Activated T-helper 1 cell treated with anti-CD3 and anti-CD28 coated beads, Interleukin-12 subunit alpha, Interleukin-12 subunit beta, Interleukin-2, Interleukin-4 antibody, amounts not matched to agents 30 ng/mL and 10 ng/mL and 1 ng/mL, durations not matched to agents 14 hours and 24 hours and 36 hours (primary cell): ENCODE measurements around the gene SPECC1. TPM values are rescaled to one million over a fixed set of nuclear protein-coding genes. Genes with fewer than 3 reads are reported as not detected.
"Not testable (repeated sequence)": the region's sequence is repeated elsewhere in the genome, so short reads cannot be mapped to it uniquely, and the experiment has no call there.

Experiments used
- DNase-seq: peaks from one replicate; pipeline ENCODE4 v3.0.0; 2021; ENCODE audit warnings: low spot score
- H3K27ac Mint-ChIP-seq: one replicate; pipeline ENCODE4 v1.8.0; 2021; ENCODE audit warnings: mild to moderate bottlenecking, mixed read lengths
- H3K27me3 Mint-ChIP-seq: one replicate; pipeline ENCODE4 v1.8.0; 2022; ENCODE audit warnings: mild to moderate bottlenecking, moderate library complexity, mixed read lengths; ENCODE audit not compliant: insufficient read depth
- H3K36me3 Mint-ChIP-seq: one replicate; pipeline ENCODE4 v1.8.0; 2021; ENCODE audit warnings: low read depth, mixed read lengths
- H3K4me1 Mint-ChIP-seq: one replicate; pipeline ENCODE4 v1.8.0; 2021; ENCODE audit warnings: low read depth, mixed read lengths
- H3K4me3 Mint-ChIP-seq: one replicate; pipeline ENCODE4 v1.8.0; 2021; ENCODE audit warnings: mild to moderate bottlenecking, moderate library complexity, mixed read lengths
- H3K9me3 Mint-ChIP-seq: one replicate; pipeline ENCODE4 v1.8.0; 2021; ENCODE audit warnings: mixed read lengths
- intact Hi-C: fragments of 100-400 bp; cut with micrococcal nuclease; formaldehyde crosslinking; loops from one replicate; pipeline ENCODE4 v1.15.1; 2024
- total RNA-seq: library from RNA; stranded (reverse); gene quantifications from 2 replicates; pipeline ENCODE4 v1.2.3, GENCODE V29; 2022

SPECC1 gene
- total RNA-seq, 1 donor from 2014 or later, result 11.1 TPM

GRCh38 chr17:20244671-20245070 is 235.5 kb downstream of the SPECC1 start:
- H3K9me3 Mint-ChIP-seq, result no peaks in the 10 kb centered on the region
- H3K4me1 Mint-ChIP-seq, result peaks cover 23% of the 10 kb centered on the region
- no peak for DNase-seq
- H3K4me3 Mint-ChIP-seq, result no peak overlapping the region
- no peaks in the 10 kb centered on the region for H3K27me3 Mint-ChIP-seq
- H3K27ac Mint-ChIP-seq, result no peak overlapping the region
- H3K36me3 Mint-ChIP-seq, result peaks cover 2% of the 10 kb centered on the region
- intact Hi-C loops, result no loop called here

- no peak overlapping the region for H3K4me3 Mint-ChIP-seq
- peaks cover 3% of the 10 kb centered on the region for H3K36me3 Mint-ChIP-seq
- intact Hi-C loops, result no loop called here
- DNase-seq, result no peak
- H3K27me3 Mint-ChIP-seq, result no peaks in the 10 kb centered on the region
- peaks cover 28% of the 10 kb centered on the region for H3K4me1 Mint-ChIP-seq
- no peak overlapping the region for H3K27ac Mint-ChIP-seq
- no peaks in the 10 kb centered on the region for H3K9me3 Mint-ChIP-seq
These were observed 237.5 kb downstream of the SPECC1 start for GRCh38 chr17:20246692-20247091.

GRCh38 chr17:20253323-20253722 is 244.2 kb downstream of the SPECC1 start:
- peaks cover 37% of the 10 kb centered on the region for H3K4me1 Mint-ChIP-seq
- no peak overlapping the region for H3K27ac Mint-ChIP-seq

GRCh38 chr17:20254541-20254940 is 245.4 kb downstream of the SPECC1 start:
- Mint-ChIP-seq H3K4me1 (peaks cover 39% of the 10 kb centered on the region), H3K4me3 (no peak overlapping the region), H3K27me3 (no peaks in the 10 kb centered on the region), H3K36me3 (peaks cover 20% of the 10 kb centered on the region), H3K9me3 (peaks cover 18% of the 10 kb centered on the region), H3K27ac (peak overlapping the region; percentile 78)
- no peak for DNase-seq
- intact Hi-C loops, result loop anchor here (2.0 kb wide), 1 partner anchor 20 kb away; no protein-coding TSS in a partner anchor

More at GRCh38 chr17:20253323-20253722, 244.2 kb downstream of the SPECC1 start:
- Mint-ChIP-seq H3K4me3 (no peak overlapping the region), H3K9me3 (peaks cover 11% of the 10 kb centered on the region), H3K36me3 (peaks cover 13% of the 10 kb centered on the region), H3K27me3 (no peaks in the 10 kb centered on the region)
- intact Hi-C loops, result no loop called here
- DNase-seq, result no peak

- Mint-ChIP-seq H3K4me3 (no peak overlapping the region), H3K4me1 (peaks cover 33% of the 10 kb centered on the region), H3K9me3 (peaks cover 18% of the 10 kb centered on the region), H3K27me3 (no peaks in the 10 kb centered on the region), H3K36me3 (peaks cover 17% of the 10 kb centered on the region), H3K27ac (no peak overlapping the region)
- DNase-seq, result no peak
- intact Hi-C loops, result no loop called here
These were observed 247.0 kb downstream of the SPECC1 start for GRCh38 chr17:20256144-20256543.

- no peak overlapping the region for H3K27ac Mint-ChIP-seq
- peaks cover 17% of the 10 kb centered on the region for H3K36me3 Mint-ChIP-seq
- intact Hi-C loops, result no loop called here
- no peak overlapping the region for H3K4me3 Mint-ChIP-seq
- DNase-seq, result no peak
- H3K27me3 Mint-ChIP-seq, result no peaks in the 10 kb centered on the region
- peaks cover 18% of the 10 kb centered on the region for H3K9me3 Mint-ChIP-seq
- peaks cover 38% of the 10 kb centered on the region for H3K4me1 Mint-ChIP-seq
These were observed 247.8 kb downstream of the SPECC1 start for GRCh38 chr17:20257008-20257407.

GRCh38 chr17:20257798-20258197 is 248.6 kb downstream of the SPECC1 start:
- H3K27me3 Mint-ChIP-seq, result no peaks in the 10 kb centered on the region
- H3K36me3 Mint-ChIP-seq, result peaks cover 17% of the 10 kb centered on the region
- no peak for DNase-seq
- intact Hi-C loops, result no loop called here
- peaks cover 42% of the 10 kb centered on the region for H3K4me1 Mint-ChIP-seq
- H3K27ac Mint-ChIP-seq, result no peak overlapping the region
- H3K4me3 Mint-ChIP-seq, result no peak overlapping the region
- H3K9me3 Mint-ChIP-seq, result peaks cover 18% of the 10 kb centered on the region

GRCh38 chr17:20259668-20260067 is 250.5 kb downstream of the SPECC1 start:
- intact Hi-C loops, result no loop called here

GRCh38 chr17:20260268-20260667 is 251.1 kb downstream of the SPECC1 start:
- intact Hi-C loops, result no loop called here
- Mint-ChIP-seq H3K9me3 (peaks cover 18% of the 10 kb centered on the region), H3K4me1 (peaks cover 21% of the 10 kb centered on the region), H3K27ac (no peak overlapping the region), H3K27me3 (no peaks in the 10 kb centered on the region), H3K36me3 (peaks cover 14% of the 10 kb centered on the region), H3K4me3 (no peak overlapping the region)
- DNase-seq, result no peak

More at GRCh38 chr17:20259668-20260067, 250.5 kb downstream of the SPECC1 start:
- H3K4me3 Mint-ChIP-seq, result no peak overlapping the region
- no peak overlapping the region for H3K27ac Mint-ChIP-seq
- H3K27me3 Mint-ChIP-seq, result no peaks in the 10 kb centered on the region
- H3K36me3 Mint-ChIP-seq, result peaks cover 17% of the 10 kb centered on the region
- H3K4me1 Mint-ChIP-seq, result peaks cover 25% of the 10 kb centered on the region
- DNase-seq, result no peak
- H3K9me3 Mint-ChIP-seq, result peaks cover 18% of the 10 kb centered on the region

- DNase-seq, result no peak
- peaks cover 15% of the 10 kb centered on the region for H3K9me3 Mint-ChIP-seq
- peak overlapping the region; percentile 6 for H3K27ac Mint-ChIP-seq
- intact Hi-C loops, result loop anchor here (2.0 kb wide), 1 partner anchor 28 kb away; no protein-coding TSS in a partner anchor
- H3K27me3 Mint-ChIP-seq, result no peaks in the 10 kb centered on the region
- peaks cover 25% of the 10 kb centered on the region for H3K4me1 Mint-ChIP-seq
- H3K4me3 Mint-ChIP-seq, result peak overlapping the region; percentile 30
- H3K36me3 Mint-ChIP-seq, result peaks cover 12% of the 10 kb centered on the region
These were observed 253.3 kb downstream of the SPECC1 start for GRCh38 chr17:20262226-20263114.

GRCh38 chr17:20263115-20263433 is 253.9 kb downstream of the SPECC1 start:
- not testable (repeated sequence) for H3K4me3 Mint-ChIP-seq, H3K36me3 Mint-ChIP-seq

GRCh38 chr17:20263595-20263994 is 254.4 kb downstream of the SPECC1 start:
- H3K4me3 Mint-ChIP-seq, result no peak overlapping the region
- DNase-seq, result no peak
- peaks cover 26% of the 10 kb centered on the region for H3K4me1 Mint-ChIP-seq
- peaks cover 4% of the 10 kb centered on the region for H3K36me3 Mint-ChIP-seq
- no peaks in the 10 kb centered on the region for H3K27me3 Mint-ChIP-seq
- H3K9me3 Mint-ChIP-seq, result peaks cover 4% of the 10 kb centered on the region
- H3K27ac Mint-ChIP-seq, result no peak overlapping the region
- intact Hi-C loops, result loop anchor here (2.0 kb wide), 1 partner anchor 29 kb away; no protein-coding TSS in a partner anchor

More at GRCh38 chr17:20263115-20263433, 253.9 kb downstream of the SPECC1 start:
- DNase-seq, H3K9me3 Mint-ChIP-seq, H3K27ac Mint-ChIP-seq, H3K27me3 Mint-ChIP-seq: not testable (repeated sequence)
- intact Hi-C loops, result loop anchor here (2.0 kb wide), 1 partner anchor 28 kb away; no protein-coding TSS in a partner anchor
- peaks cover 30% of the 10 kb centered on the region for H3K4me1 Mint-ChIP-seq

- intact Hi-C loops, result no loop called here
- Mint-ChIP-seq H3K9me3 (no peaks in the 10 kb centered on the region), H3K36me3 (no peaks in the 10 kb centered on the region), H3K27me3 (no peaks in the 10 kb centered on the region), H3K27ac (no peak overlapping the region), H3K4me3 (no peak overlapping the region), H3K4me1 (peaks cover 28% of the 10 kb centered on the region)
- DNase-seq, result no peak
These were observed 255.8 kb downstream of the SPECC1 start for GRCh38 chr17:20264996-20265395.
